ENCODE data around the gene CACNA1H.

DNA sequence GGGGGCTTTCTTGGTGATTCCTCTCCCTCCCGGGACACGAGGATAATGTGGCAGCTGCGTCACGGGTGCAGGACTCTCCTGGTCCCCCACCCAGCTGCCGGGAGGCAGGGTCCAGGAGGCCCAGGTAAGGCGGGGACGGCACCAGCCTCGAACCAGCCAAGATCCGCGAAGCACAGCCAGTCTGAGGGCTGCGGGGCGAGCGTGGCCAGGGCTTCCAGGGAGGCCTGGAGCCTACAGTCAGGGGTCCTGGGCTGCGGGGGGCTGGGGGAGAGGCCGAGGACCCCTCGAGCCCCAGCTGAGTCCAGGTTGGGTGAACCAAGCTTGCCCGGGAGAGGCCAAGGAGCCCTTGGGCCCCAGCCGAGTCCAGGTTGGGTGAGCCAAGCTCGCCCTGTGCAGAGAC, 112.9 kb downstream of the CACNA1H start:
- TF ChIP-seq, protein P1, sequence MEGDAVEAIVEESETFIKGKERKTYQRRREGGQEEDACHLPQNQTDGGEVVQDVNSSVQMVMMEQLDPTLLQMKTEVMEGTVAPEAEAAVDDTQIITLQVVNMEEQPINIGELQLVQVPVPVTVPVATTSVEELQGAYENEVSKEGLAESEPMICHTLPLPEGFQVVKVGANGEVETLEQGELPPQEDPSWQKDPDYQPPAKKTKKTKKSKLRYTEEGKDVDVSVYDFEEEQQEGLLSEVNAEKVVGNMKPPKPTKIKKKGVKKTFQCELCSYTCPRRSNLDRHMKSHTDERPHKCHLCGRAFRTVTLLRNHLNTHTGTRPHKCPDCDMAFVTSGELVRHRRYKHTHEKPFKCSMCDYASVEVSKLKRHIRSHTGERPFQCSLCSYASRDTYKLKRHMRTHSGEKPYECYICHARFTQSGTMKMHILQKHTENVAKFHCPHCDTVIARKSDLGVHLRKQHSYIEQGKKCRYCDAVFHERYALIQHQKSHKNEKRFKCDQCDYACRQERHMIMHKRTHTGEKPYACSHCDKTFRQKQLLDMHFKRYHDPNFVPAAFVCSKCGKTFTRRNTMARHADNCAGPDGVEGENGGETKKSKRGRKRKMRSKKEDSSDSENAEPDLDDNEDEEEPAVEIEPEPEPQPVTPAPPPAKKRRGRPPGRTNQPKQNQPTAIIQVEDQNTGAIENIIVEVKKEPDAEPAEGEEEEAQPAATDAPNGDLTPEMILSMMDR (IDR thresholded peaks at IDR 0.05; ENCODE audit: low read depth, low read length): no peak
- TF ChIP-seq MYC (IDR thresholded peaks at IDR 0.05; ENCODE audit: low read depth, low read length): no peak
